ENCODE measurements around the gene SECISBP2. TPM values are rescaled to one million over a fixed set of nuclear protein-coding genes. Genes with fewer than 3 reads are reported as not detected.
A peak's percentile ranks its signal among the peaks of the same experiment; 100 is the strongest.

Gene SECISBP2
- total and polyA plus RNA-seq, 7 donors = 26.2 to 80.8 (median 40.2) TPM

DNA sequence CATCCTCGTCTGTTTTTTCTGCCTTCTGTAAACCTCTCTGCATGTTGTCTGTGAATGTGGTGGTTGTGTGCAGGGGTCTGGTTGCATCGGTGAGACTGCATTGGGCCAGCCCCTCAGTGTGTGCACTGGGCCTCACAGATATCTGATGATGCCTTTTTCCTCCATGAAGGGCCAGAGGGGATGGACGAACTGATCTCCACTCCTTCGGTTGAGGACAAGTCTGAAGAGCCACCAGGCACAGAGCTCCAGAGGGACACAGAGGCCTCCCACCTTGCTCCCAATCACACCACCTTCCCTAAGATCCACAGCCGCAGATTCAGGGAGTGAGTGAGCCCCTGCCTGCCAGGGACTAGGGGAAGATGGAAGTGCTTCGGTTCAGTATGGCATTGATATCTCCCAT is 31.3 kb downstream of the SECISBP2 start:
- H3K36me3 ChIP-seq (ENCODE audit: insufficient read depth in 1 of 2, low read depth in 1 of 2) = peaks cover 15 to 99% of the 10 kb centered on the region in 2 donors
- no peaks in the 10 kb centered on the region for H3K27me3 ChIP-seq (ENCODE audit: insufficient read depth in 3 of 3, low read length in 2 of 3)
- H3K4me1 ChIP-seq = peaks cover 16% of the 10 kb centered on the region
- ATAC-seq (no peak), DNase-seq (no peak)
- H3K4me3 ChIP-seq = no peak overlapping the region
- intact Hi-C loops (cut with DNase I) = no loop called here
- no peak overlapping the region for H3K27ac ChIP-seq
- H3K9me3 ChIP-seq = no peaks in the 10 kb centered on the region
- TF ChIP-seq, protein P1, sequence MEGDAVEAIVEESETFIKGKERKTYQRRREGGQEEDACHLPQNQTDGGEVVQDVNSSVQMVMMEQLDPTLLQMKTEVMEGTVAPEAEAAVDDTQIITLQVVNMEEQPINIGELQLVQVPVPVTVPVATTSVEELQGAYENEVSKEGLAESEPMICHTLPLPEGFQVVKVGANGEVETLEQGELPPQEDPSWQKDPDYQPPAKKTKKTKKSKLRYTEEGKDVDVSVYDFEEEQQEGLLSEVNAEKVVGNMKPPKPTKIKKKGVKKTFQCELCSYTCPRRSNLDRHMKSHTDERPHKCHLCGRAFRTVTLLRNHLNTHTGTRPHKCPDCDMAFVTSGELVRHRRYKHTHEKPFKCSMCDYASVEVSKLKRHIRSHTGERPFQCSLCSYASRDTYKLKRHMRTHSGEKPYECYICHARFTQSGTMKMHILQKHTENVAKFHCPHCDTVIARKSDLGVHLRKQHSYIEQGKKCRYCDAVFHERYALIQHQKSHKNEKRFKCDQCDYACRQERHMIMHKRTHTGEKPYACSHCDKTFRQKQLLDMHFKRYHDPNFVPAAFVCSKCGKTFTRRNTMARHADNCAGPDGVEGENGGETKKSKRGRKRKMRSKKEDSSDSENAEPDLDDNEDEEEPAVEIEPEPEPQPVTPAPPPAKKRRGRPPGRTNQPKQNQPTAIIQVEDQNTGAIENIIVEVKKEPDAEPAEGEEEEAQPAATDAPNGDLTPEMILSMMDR (IDR thresholded peaks at IDR 0.05) = no peak
- WGBS, 3 donors = 91% methylated on average over 6 of the region's 6 CpGs

DNA sequence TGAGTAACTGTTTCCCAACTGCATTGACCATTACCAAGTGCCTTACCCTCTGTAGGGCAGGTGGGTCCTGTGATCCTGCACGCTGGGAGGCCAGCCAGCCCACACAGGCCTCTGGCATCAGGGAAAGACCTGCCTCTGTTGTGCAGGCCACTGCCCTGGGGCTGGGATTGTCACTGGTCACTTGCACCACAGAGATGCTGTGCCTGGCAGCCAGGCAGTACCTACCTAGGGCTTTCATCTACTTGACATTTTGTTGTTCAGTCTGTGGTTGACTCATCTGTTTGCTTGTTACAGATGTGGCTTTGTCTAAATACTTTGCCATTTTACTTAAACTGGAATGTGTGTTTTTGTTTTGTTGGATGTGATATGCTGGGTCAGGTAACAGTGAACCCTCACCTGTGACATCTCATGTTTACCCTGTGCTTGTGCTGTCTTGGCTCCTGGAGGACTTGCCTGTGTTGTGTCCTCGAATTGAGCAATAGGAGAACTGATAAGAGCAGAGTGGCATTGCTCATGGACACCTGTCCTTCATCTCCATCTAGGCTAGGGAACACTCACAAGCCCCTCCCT is 32.8 kb downstream of the SECISBP2 start:
- DNase-seq = peak in 1 of 2 donors; percentile 52
- Histone ChIP-seq H3K4me3 (no peak overlapping the region), H3K9me3 (no peaks in the 10 kb centered on the region), H3K36me3 (ENCODE audit: insufficient read depth in 1 of 2, low read depth in 1 of 2) (peaks cover 13 to 99% of the 10 kb centered on the region in 2 donors), H3K4me1 (peaks cover 16% of the 10 kb centered on the region), H3K27ac (peak overlapping the region; percentile 68), H3K27me3 (ENCODE audit: insufficient read depth in 3 of 3, low read length in 2 of 3) (no peaks in the 10 kb centered on the region)
- TF ChIP-seq, protein P1 (IDR thresholded peaks at IDR 0.05) = no peak
- WGBS, 3 donors = 51 to 78% (median 67%) methylated on average over 2 of the region's 2 CpGs
- intact Hi-C loops (cut with DNase I) = no loop called here
- ATAC-seq = peak; percentile 60 to 82 (median 74)

DNA sequence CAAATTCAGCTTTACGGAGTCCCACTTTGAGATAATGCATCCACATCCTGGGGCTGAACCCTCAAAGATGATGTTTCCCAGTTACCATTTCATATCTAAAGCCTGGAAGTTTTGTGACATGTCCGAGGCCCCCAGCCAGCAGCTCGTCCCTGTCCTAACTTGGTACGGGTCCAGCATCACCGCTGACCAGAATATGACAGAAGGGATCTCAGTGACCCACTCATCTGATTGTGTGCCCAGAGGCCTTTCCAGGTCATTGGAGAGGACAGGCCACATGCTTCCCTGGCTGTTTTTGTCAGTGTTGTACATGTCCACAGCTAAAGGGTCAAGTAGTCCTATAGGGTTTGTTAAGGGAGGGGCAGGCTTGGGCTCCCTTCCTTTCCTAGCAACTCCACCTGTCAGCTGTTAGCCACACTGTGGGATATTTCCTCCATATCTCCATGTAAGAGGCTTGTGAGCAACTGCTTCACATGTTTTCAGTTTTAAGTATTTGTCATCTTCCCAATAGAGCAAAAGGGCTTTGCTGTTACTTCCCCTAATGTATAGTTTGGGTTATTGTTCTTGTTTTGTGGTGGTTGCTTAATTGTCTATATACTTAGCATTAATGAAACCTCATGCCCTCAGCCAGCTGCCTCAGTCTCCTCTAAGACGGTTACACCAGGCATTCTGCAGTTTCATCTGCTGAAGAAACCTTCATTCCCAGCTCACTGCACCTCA is 33.4 kb downstream of the SECISBP2 start:
- TF ChIP-seq, protein P1 (IDR thresholded peaks at IDR 0.05) = no peak
- H3K9me3 ChIP-seq = no peaks in the 10 kb centered on the region
- H3K27ac ChIP-seq = peak overlapping the region; percentile 68
- no peak overlapping the region for H3K4me3 ChIP-seq
- H3K36me3 ChIP-seq (ENCODE audit: insufficient read depth in 1 of 2, low read depth in 1 of 2) = peaks cover 13 to 99% of the 10 kb centered on the region in 2 donors
- intact Hi-C loops (cut with DNase I) = no loop called here
- H3K4me1 ChIP-seq = peaks cover 16% of the 10 kb centered on the region
- no peaks in the 10 kb centered on the region for H3K27me3 ChIP-seq (ENCODE audit: insufficient read depth in 3 of 3, low read length in 2 of 3)
- DNase-seq (peak; percentile 32 to 61), ATAC-seq (peak; percentile 77 to 85 (median 80))
- WGBS, 3 donors = 41 to 70% (median 45%) methylated on average over 6 of the region's 6 CpGs

DNA sequence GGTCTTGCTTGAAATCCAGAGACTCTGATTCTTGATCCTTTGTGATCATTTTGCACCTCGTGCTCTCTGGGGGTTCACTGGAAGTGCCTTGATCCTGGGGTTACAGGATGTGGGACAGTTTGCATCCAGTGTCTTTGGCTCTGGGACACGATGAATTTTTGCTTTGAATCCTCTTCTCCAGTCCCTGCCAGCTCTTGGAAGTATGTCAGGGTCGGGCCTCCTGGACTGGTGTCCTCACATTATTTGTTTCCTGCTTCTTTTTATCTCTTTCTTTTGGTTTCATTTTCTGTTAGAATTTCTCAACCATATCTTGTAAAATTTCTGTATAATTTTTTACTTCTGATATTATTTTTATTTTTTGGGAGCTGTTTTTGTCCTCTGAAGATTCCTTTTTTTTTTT is 34.2 kb downstream of the SECISBP2 start:
- TF ChIP-seq, protein P1 (IDR thresholded peaks at IDR 0.05) = no peak
- intact Hi-C loops (cut with DNase I) = no loop called here
- no peaks in the 10 kb centered on the region for H3K27me3 ChIP-seq (ENCODE audit: insufficient read depth in 3 of 3, low read length in 2 of 3)
- DNase-seq = no peak
- H3K9me3 ChIP-seq = no peaks in the 10 kb centered on the region
- H3K4me3 ChIP-seq = no peak overlapping the region
- WGBS, 3 donors = 37 to 48% (median 39%) methylated on average over 3 of the region's 3 CpGs
- H3K27ac ChIP-seq = peak overlapping the region; percentile 68
- peaks cover 13 to 99% of the 10 kb centered on the region in 2 donors for H3K36me3 ChIP-seq (ENCODE audit: insufficient read depth in 1 of 2, low read depth in 1 of 2)
- no peak for ATAC-seq
- peaks cover 16% of the 10 kb centered on the region for H3K4me1 ChIP-seq
